IMR-90 (cell line): Measurements from ENCODE around the gene MLX. TPM values are rescaled to one million over a fixed set of nuclear protein-coding genes. Genes with fewer than 3 reads are reported as not detected.

Experiments
- ATAC-seq: fragments of 200-7000 bp; cut with Tn5 transposase; 2 replicates; pipeline ENCODE4 v1.9.1; 2020; ENCODE audit warnings: low read depth, mild to moderate bottlenecking, moderate library complexity
- BruUV-seq: library from RNA; stranded (reverse); fragments of 400-500 nt; replicated peaks from 2 replicates; lab custom pipeline; 2021; lab: Mats Ljungman, UMichigan
- CTCF ChIA-PET: fragments of 300-600 bp; formaldehyde crosslinking; extraction: SDS; loops from one replicate; lab custom pipeline; 2021; ENCODE audit warnings: antibody characterized with exemption; lab: Yijun Ruan, JAX
- POLR2A ChIA-PET: fragments of 300-600 bp; sonication (Branson Sonifier 250); formaldehyde crosslinking; loops from one replicate; lab custom pipeline; 2022; ENCODE audit warnings: antibody characterized with exemption; ENCODE audit not compliant: unreplicated experiment; lab: Charles Lee
- DNase-seq: peaks from one replicate; pipeline ENCODE4 v3.0.0; 2013
- H2AFZ ChIP-seq: replicated peaks from 2 replicates; pipeline ENCODE3; 2013; ENCODE audit warnings: low read length, mild to moderate bottlenecking; ENCODE audit not compliant: poor library complexity
- H2AK5ac ChIP-seq: 2 replicates; pipeline ENCODE4 v1.6.1; 2013; ENCODE audit warnings: low read depth, low read length, inconsistent platforms
- H2AK9ac ChIP-seq: replicated peaks from 2 replicates; pipeline ENCODE3; 2013; ENCODE audit warnings: mild to moderate bottlenecking, low read depth, low read length, moderate library complexity; ENCODE audit not compliant: poor library complexity
- H2BK120ac ChIP-seq: 2 replicates; pipeline ENCODE4 v1.6.1; 2013; ENCODE audit warnings: low read depth, low read length, inconsistent platforms
- H2BK15ac ChIP-seq: 3 replicates; pipeline ENCODE4 v1.6.1; 2013; ENCODE audit warnings: low read depth, low read length, inconsistent platforms
- H2BK20ac ChIP-seq: 2 replicates; pipeline ENCODE4 v1.6.1; 2013; ENCODE audit warnings: low read depth, mild to moderate bottlenecking, inconsistent platforms, low read length, moderate library complexity
- H2BK5ac ChIP-seq: 2 replicates; pipeline ENCODE4 v1.6.1; 2013; ENCODE audit warnings: mild to moderate bottlenecking, low read depth, low read length, inconsistent platforms; ENCODE audit not compliant: poor library complexity, severe bottlenecking
- H3K14ac ChIP-seq: replicated peaks from 2 replicates; pipeline ENCODE4 v1.6.1; 2013; ENCODE audit warnings: low read depth, low read length, inconsistent platforms
- H3K18ac ChIP-seq: 2 replicates; pipeline ENCODE4 v1.6.1; 2013; ENCODE audit warnings: low read depth, low read length, control low read depth
- H3K23ac ChIP-seq: 2 replicates; pipeline ENCODE4 v1.6.1; 2013; ENCODE audit warnings: low read depth, low read length, inconsistent platforms
- H3K27ac ChIP-seq: 2 replicates; pipeline ENCODE4 v1.5.1; 2013; ENCODE audit warnings: mild to moderate bottlenecking, control low read depth, low read length; ENCODE audit not compliant: insufficient read depth
- H3K27me3 ChIP-seq: 2 replicates; pipeline ENCODE4 v1.6.1; 2013; ENCODE audit warnings: low read length; ENCODE audit not compliant: control insufficient read depth, insufficient read depth
- H3K36me3 ChIP-seq: 2 replicates; pipeline ENCODE4 v1.6.1; 2013; ENCODE audit warnings: low read length, mixed read lengths; ENCODE audit not compliant: control insufficient read depth, insufficient read depth
- H3K4ac ChIP-seq: 2 replicates; pipeline ENCODE4 v1.6.1; 2013; ENCODE audit warnings: low read depth, low read length, inconsistent platforms
- H3K4me1 ChIP-seq: 2 replicates; pipeline ENCODE4 v1.6.1; 2013; ENCODE audit warnings: low read length, mixed read lengths; ENCODE audit not compliant: control insufficient read depth, insufficient read depth
- H3K4me2 ChIP-seq: 2 replicates; pipeline ENCODE4 v1.6.1; 2013; ENCODE audit warnings: low read depth, mild to moderate bottlenecking, control low read depth, low read length, moderate library complexity
- H3K4me3 ChIP-seq: 2 replicates; pipeline ENCODE4 v1.5.1; 2013; ENCODE audit warnings: low read depth, mild to moderate bottlenecking, control low read depth, low read length, moderate library complexity; ENCODE audit not compliant: insufficient read depth
- H3K56ac ChIP-seq: 2 replicates; pipeline ENCODE4 v1.6.1; 2013; ENCODE audit warnings: low read length, inconsistent platforms; ENCODE audit not compliant: insufficient read depth; ENCODE audit errors: extremely low read depth
- H3K79me1 ChIP-seq, 2 experiments: 2 replicates each; pipeline ENCODE4 v1.6.1; 2013; ENCODE audit warnings: low read length in 2 of 2, inconsistent platforms in 1 of 2, low read depth in 1 of 2
- H3K9ac ChIP-seq: 2 replicates; pipeline ENCODE4 v1.6.1; 2013; ENCODE audit warnings: low read depth, low read length, control low read depth
- H3K9me1 ChIP-seq: 2 replicates; pipeline ENCODE4 v1.6.1; 2013; ENCODE audit warnings: low read length, inconsistent platforms; ENCODE audit not compliant: insufficient read depth
- H3K9me3 ChIP-seq: 2 replicates; pipeline ENCODE4 v1.6.1; 2013; ENCODE audit warnings: low read length; ENCODE audit not compliant: control insufficient read depth, insufficient read depth
- H4K20me1 ChIP-seq: 2 replicates; pipeline ENCODE4 v1.6.1; 2013; ENCODE audit warnings: low read length, inconsistent platforms; ENCODE audit not compliant: insufficient read depth
- H4K5ac ChIP-seq: 2 replicates; pipeline ENCODE4 v1.6.1; 2013; ENCODE audit warnings: mild to moderate bottlenecking, low read depth, low read length, control low read depth
- H4K8ac ChIP-seq, 2 experiments: 2 replicates each; pipeline ENCODE4 v1.6.1; 2013; ENCODE audit warnings: low read depth in 2 of 2, low read length in 2 of 2, control low read depth in 1 of 2, inconsistent platforms in 1 of 2
- H4K91ac ChIP-seq: 2 replicates; pipeline ENCODE4 v1.6.1; 2013; ENCODE audit warnings: low read depth, low read length, inconsistent platforms; ENCODE audit not compliant: insufficient read depth
- BHLHE40 ChIP-seq: fragments of 150-350 bp; IDR thresholded peaks from 2 replicates; pipeline ENCODE4 v1.6.1; 2016; ENCODE audit warnings: mild to moderate bottlenecking, low read depth, low read length
- CEBPB ChIP-seq: IDR thresholded peaks from 2 replicates; pipeline ENCODE4 v1.6.1; 2012; ENCODE audit warnings: low read depth, low read length, improper control_type of control experiment
- CHD1 ChIP-seq: IDR thresholded peaks from 2 replicates; pipeline ENCODE4 v1.6.1; 2012; ENCODE audit warnings: low read depth, low read length, improper control_type of control experiment
- CTCF ChIP-seq: conservative IDR thresholded peaks from 2 replicates; pipeline ENCODE4 v1.5.1; 2012; ENCODE audit warnings: mild to moderate bottlenecking, low read depth, low read length, improper control_type of control experiment
- ELK1 ChIP-seq: fragments of 150-350 bp; IDR thresholded peaks from 2 replicates; pipeline ENCODE4 v1.6.1; 2016; ENCODE audit warnings: low read depth, mild to moderate bottlenecking, low read length, moderate library complexity, borderline replicate concordance
- FOS ChIP-seq: fragments of 150-350 bp; IDR thresholded peaks from 2 replicates; pipeline ENCODE4 v1.6.1; 2016; ENCODE audit warnings: low read depth, low read length
- MAFK ChIP-seq: IDR thresholded peaks from 2 replicates; pipeline ENCODE4 v1.6.1; 2012; ENCODE audit warnings: low read depth, low read length, improper control_type of control experiment
- MAZ ChIP-seq: IDR thresholded peaks from 2 replicates; pipeline ENCODE4 v1.6.1; 2012; ENCODE audit warnings: low read depth, mild to moderate bottlenecking, low read length, improper control_type of control experiment, moderate library complexity, borderline replicate concordance
- MXI1 ChIP-seq: IDR thresholded peaks from 2 replicates; pipeline ENCODE4 v1.6.1; 2012; ENCODE audit warnings: low read depth, mild to moderate bottlenecking, low read length, moderate library complexity, borderline replicate concordance
- NFE2L2 ChIP-seq: fragments of 150-350 bp; IDR thresholded peaks from 2 replicates; pipeline ENCODE4 v1.6.1; 2016; ENCODE audit warnings: low read depth, mild to moderate bottlenecking, low read length
- POLR2A ChIP-seq: IDR thresholded peaks from 2 replicates; pipeline ENCODE4 v1.6.1; 2012; ENCODE audit warnings: mild to moderate bottlenecking, low read depth, low read length
- RAD21 ChIP-seq: IDR thresholded peaks from 2 replicates; pipeline ENCODE4 v1.6.1; 2012; ENCODE audit warnings: low read length, improper control_type of control experiment
- RCOR1 ChIP-seq: IDR thresholded peaks from 2 replicates; pipeline ENCODE4 v1.6.1; 2012; ENCODE audit warnings: mild to moderate bottlenecking, low read length, improper control_type of control experiment; ENCODE audit not compliant: insufficient replicate concordance
- RFX5 ChIP-seq: IDR thresholded peaks from 2 replicates; pipeline ENCODE4 v1.8.0; 2012; ENCODE audit warnings: low read depth, mild to moderate bottlenecking, low read length, moderate library complexity
- SMC3 ChIP-seq: fragments of 150-350 bp; IDR thresholded peaks from 2 replicates; pipeline ENCODE4 v1.6.1; 2016; ENCODE audit warnings: low read depth, mild to moderate bottlenecking, antibody characterized with exemption, low read length, moderate library complexity
- USF2 ChIP-seq: fragments of 150-350 bp; IDR thresholded peaks from 2 replicates; pipeline ENCODE4 v1.6.1; 2017; ENCODE audit warnings: mild to moderate bottlenecking, antibody characterized with exemption, low read length, low read depth
- WGBS, 2 experiments: methylation state at CpG; one replicate each; pipeline versions ENCODE4 v1.1.5 to v1.1.7; 2013; ENCODE audit warnings: missing lambda C conversion rate in 2 of 2; ENCODE audit not compliant: insufficient read length in 1 of 2; ENCODE audit errors: extremely low coverage in 2 of 2; 5-methylcytosine and 5-hydroxymethylcytosine counted together
- dilution Hi-C: fragments of 300-500 bp; cut with HindIII; formaldehyde crosslinking; loops from one replicate; pipeline ENCODE4 v1.14.3; 2018; ENCODE audit warnings: low sequenced_read_pairs; ENCODE audit not compliant: unreplicated experiment
- in situ Hi-C: fragments of 300-500 bp; cut with MboI; formaldehyde crosslinking; loops from 3 replicates; pipeline ENCODE4 v1.14.3; 2019; ENCODE audit warnings: low sequenced_read_pairs, inconsistent platforms, mixed read lengths
- intact Hi-C: fragments of 100-400 bp; cut with micrococcal nuclease; formaldehyde crosslinking; loops from 2 replicates; pipeline ENCODE4 v1.10.0; 2022
- polyA plus RNA-seq, 3 experiments: library from polyadenylated mRNA; depleted of rRNA; stranded (reverse); fragments of >200 nt; gene quantifications; 2 replicates each; pipeline ENCODE4 v1.2.3, GENCODE V29; 2012; ENCODE audit warnings: low replicate concordance in 1 of 3
- total RNA-seq: library from RNA; depleted of rRNA; stranded (reverse); fragments of >200 nt; gene quantifications from 2 replicates; pipeline ENCODE4 v1.2.3, GENCODE V29; 2012

MLX gene
- total and polyA plus RNA-seq, 2 of the 4 experiments (the other 2 are of a cell fraction) = 37.8 to 45.6 TPM

- Histone ChIP-seq H4K8ac (no peak overlapping the region), H3K14ac (no peak overlapping the region), H3K23ac (no peak overlapping the region), H2AFZ (no peak overlapping the region), H4K91ac (no peak overlapping the region), H4K20me1 (peaks cover 2% of the 10 kb centered on the region; the same call in 1 of the 2 replicates), H2AK9ac (no peak overlapping the region), H3K9me1 (peaks cover 4% of the 10 kb centered on the region; the same call in 1 of the 2 replicates), H4K5ac (no peak overlapping the region), H3K27me3 (no peaks in the 10 kb centered on the region), H3K4ac (no peak overlapping the region), H2BK15ac (no peak overlapping the region), H3K56ac (no peak overlapping the region), H3K4me3 (no peak overlapping the region), H3K9ac (no peak overlapping the region), H3K36me3 (peaks cover 34% of the 10 kb centered on the region), H3K4me1 (peaks cover 3% of the 10 kb centered on the region), H3K9me3 (no peaks in the 10 kb centered on the region), H3K27ac (no peak overlapping the region), H3K18ac (no peak overlapping the region), H2BK20ac (no peak overlapping the region), H3K4me2 (no peak overlapping the region), H2BK5ac (no peak overlapping the region), H2BK120ac (no peak overlapping the region), H3K79me1 (peaks cover 12 to 27% of the 10 kb centered on the region in 2 experiments), H2AK5ac (no peak overlapping the region)
- CTCF ChIA-PET = no interaction called here
- no TSS peak for BruUV-seq
- TF ChIP-seq CTCF (no peak), RAD21 (no peak), CHD1 (no peak), BHLHE40 (no peak), ELK1 (no peak), NFE2L2 (no peak), MAFK (no peak), RCOR1 (no peak), MXI1 (no peak), CEBPB (no peak), RFX5 (no peak), USF2 (no peak), MAZ (no peak), FOS (no peak), POLR2A (no peak), SMC3 (no peak)
- POLR2A ChIA-PET = no interaction called here
- in situ Hi-C loops = no loop called here
- DNase-seq (no peak), ATAC-seq (no peak)
- intact Hi-C loops = no loop called here
- dilution Hi-C loops = no loop called here
- whole genome bisulfite sequencing, 2 experiments = 94% methylated on average over 10 of the region's 17 CpGs; no CpG with 5 or more reads in 1 of the 2 experiments
These were observed 46.9 kb downstream of the MLX start for GRCh38 chr17:42613699-42614295.
